IPS-18c (cell line): ENCODE data around the gene AKAP9.
"Not testable (repeated sequence)": the region's sequence is repeated elsewhere in the genome, so short reads cannot be mapped to it uniquely, and the experiment has no call there.

Experiments
- H3K4me3 ChIP-seq: 2 replicates; pipeline ENCODE4 v1.7.0; 2013; ENCODE audit warnings: low read depth, mild to moderate bottlenecking, low read length, moderate library complexity; ENCODE audit not compliant: insufficient read depth
- H3K9me3 ChIP-seq: one replicate; pipeline ENCODE4 v1.6.1; 2013; ENCODE audit warnings: mild to moderate bottlenecking, low read length, moderate library complexity; ENCODE audit not compliant: control insufficient read depth, insufficient read depth

Gene AKAP9

DNA sequence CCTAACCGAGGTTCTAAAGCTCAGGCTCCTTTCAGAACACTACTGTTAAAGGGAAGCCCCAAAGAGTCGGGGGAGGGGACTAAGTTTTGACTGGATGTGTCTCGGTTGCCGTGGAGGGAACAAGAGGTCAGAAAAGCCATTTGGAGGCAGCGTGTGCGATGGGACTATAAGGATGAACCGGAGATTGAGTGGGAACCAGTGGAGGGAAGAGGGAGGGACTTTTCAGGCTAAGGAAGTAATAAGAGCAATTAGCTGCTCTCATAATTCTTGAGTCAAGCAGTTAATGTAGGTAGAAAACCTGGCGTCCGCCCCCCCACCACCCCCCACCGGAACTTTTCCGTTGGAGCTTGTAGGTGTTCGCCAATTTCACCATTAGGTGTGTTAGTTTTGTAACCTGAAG is 491 bp upstream of the AKAP9 start:
- Histone ChIP-seq H3K4me3 (peak overlapping the region; percentile 97), H3K9me3 (no peaks in the 10 kb centered on the region)

DNA sequence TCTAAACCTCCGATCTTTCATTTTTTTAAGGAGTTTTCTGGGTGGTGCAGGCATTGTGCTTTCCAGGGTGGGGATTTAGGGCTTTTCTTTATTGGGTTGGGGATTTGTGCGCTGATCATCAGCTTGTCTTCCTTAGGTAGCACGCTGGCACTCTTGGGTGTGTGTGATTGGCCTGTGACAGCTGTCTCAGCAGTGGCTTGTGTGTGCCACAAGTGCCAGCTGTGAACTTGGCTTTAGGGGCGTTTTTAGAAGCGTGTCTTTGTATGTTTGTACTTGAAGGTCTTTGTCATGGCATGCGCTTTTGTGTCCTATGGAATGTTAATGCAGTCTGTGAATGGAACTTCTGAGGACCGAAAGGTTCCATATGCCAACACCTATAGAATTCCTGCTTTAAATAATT is 788 bp downstream of the AKAP9 start:
- Histone ChIP-seq H3K4me3 (peak overlapping the region; percentile 97), H3K9me3 (no peaks in the 10 kb centered on the region)

DNA sequence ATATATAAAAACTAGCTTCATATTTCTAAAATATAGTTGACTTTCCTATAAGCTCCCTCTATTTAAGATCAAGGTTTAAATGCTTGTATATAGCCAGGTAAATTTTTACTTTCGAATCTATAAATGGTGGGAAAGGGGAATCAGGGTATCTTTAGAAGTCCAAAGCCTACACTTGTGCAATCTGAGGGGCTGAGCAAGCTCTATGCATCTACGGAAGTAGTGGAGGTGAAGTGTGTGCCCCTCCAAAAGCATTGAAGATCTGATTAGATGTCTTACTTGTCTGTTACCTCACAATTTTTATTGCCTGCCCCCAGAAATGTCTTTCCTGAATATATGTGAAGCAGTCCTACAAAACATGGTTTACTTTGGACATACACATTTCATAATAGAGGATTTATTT is 1.6 kb downstream of the AKAP9 start:
- Histone ChIP-seq H3K4me3 (no peak overlapping the region; the same call in 1 of the 2 replicates), H3K9me3 (no peaks in the 10 kb centered on the region)

DNA sequence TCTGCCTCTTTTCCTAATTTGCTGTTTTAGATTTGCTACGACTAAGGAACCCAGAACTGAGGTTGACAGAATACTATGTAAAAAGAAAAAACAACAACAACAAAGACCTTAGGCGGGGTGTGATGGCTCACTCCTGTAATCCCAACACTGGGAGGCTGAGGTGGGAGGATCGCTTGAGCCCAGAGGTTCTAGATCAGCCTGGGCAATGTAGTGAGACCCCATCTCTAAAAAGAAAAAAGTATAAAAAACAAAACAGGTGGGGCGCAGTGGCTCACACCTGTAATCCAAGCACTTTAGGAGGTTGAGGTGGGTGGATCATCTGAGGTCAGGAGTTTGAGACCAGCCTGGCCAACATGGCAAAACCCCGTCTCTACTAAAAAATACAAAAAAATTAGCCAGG is 4.3 kb downstream of the AKAP9 start:
- H3K9me3 ChIP-seq, H3K4me3 ChIP-seq: not testable (repeated sequence)

DNA sequence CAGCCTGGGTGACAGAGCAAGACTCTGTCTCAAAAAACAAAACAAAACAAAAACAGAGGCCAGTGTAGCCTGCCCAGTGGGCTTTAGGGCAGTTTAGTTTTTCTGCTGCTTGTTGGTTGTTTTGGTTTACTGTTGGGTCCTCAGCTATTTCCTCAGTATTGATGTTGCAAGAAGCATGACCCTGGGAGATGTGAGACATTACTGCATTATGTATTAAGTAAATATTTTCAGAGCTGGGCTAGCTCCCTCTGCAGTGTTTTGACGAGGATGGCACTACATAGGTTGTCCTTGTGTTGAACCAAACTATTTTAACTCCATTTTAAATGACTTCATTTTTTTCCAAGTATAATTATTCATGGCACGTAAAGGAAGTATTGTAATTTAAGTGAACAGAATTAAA is 4.8 kb downstream of the AKAP9 start:
- Histone ChIP-seq H3K9me3 (no peaks in the 10 kb centered on the region), H3K4me3 (no peak overlapping the region)

DNA sequence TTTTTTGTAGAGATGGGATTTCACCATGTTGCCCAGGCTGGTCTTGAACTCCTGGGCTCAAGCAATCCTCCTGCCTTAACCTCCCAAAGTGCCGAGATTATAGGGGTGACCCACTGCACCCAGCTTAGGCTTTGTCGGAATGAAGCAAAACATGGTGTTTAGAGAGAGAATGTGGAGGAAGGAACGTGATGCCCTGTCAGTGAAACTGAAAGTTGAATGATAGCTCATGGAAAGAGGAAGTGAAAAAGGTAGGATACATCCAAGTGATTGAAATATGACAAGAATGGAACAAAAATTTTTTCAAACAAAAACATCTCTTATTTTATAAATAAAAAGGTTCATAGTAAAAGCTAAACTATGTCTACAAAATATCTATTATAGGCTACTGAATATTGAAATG is 5.9 kb downstream of the AKAP9 start:
- Histone ChIP-seq H3K9me3 (no peaks in the 10 kb centered on the region), H3K4me3 (no peak overlapping the region)

DNA sequence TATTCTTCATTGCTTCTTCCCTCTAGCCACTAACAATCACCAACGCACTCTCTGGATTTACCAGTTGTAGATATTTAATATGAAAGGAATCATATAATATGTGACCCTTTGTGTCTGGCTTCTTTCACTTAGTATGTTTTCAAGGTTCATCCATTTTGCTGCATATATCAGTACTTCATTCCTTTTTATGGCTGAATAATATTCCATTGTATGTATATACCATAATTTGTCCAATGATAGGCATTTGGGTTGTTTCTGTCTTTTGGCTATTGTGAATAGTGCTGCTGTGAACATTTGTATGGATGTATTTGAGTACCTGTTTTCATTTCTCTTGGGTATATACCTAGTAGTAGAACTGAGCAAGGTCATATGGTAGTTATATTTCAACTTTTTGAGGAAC is 7.3 kb downstream of the AKAP9 start:
- Histone ChIP-seq H3K4me3 (no peak overlapping the region), H3K9me3 (no peaks in the 10 kb centered on the region)

DNA sequence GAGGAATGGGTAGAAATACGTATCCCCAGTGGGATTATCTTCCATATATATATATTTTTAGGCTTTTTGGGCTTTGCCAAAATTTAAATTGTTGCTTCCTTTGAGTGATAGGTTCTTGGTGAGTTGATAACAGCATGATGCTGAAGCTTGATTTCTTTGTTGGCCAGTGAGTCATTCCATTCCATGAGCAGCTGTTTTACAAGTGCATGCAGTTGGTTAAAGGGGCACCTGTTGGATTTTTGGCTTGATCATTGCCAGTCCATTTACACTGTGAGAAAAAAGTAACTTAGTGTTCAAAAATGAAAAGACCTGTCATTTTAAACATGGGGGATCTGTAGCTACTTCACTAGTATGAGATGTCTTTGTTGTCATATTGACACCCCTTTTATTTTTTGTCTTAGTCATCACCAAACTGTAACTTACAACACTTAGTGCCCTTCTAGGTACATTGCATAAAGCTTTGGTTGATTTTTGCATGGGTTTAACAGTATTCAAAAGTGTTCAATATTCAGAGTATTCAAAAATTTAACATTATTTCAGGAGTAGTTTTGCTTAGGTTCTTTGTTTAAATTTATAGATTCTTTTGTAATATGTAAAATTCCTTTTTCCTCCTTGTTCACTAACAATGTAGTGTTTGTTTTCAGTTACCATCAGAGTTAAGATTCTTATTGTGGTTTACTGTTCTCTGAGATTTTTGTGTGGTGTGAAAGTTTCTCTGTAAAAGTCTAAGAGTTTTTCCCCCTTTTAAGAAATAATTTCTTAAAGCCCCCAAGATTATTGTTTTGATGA is 8.8 kb downstream of the AKAP9 start:
- no peak overlapping the region for H3K4me3 ChIP-seq
- H3K9me3 ChIP-seq: no peaks in the 10 kb centered on the region

DNA sequence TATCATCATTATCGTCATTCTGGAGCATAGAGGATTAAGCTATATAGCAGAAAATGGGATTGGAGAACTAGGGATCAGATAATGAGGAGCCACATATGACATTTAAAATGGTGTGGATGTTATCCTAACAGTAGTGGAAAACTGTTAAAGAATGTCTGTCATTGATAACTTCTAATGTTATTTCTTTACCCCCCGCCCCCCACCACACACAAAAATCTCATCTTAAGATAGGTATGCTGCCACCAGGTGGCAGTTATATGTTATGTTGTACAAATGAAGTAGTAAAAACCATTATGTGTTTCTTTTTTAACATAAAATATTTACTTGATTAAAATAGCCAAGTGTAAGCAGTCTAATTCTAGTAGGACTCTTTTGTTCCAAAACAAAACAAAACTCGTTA is 13.0 kb downstream of the AKAP9 start:
- no peaks in the 10 kb centered on the region for H3K9me3 ChIP-seq
- no peak overlapping the region for H3K4me3 ChIP-seq

DNA sequence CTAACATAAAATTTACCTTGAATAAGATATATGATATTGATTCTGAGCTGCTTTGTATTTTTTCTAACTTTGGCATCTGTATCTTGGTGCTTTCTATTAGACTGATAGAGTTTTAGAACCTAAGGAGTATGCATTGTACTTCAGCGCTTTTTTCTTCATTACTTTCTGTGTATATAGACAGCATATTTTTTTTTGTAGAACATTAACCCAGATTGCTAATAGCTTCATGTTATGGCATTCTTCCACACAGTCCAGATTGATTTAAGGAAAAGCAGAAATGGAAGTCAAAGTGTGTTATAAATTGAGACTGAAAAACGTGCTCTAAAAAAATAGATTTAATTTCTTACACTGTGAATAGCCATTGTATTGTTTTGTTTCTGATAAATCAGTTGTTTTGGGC is 15.8 kb downstream of the AKAP9 start:
- H3K4me3 ChIP-seq, H3K9me3 ChIP-seq: not testable (repeated sequence)

DNA sequence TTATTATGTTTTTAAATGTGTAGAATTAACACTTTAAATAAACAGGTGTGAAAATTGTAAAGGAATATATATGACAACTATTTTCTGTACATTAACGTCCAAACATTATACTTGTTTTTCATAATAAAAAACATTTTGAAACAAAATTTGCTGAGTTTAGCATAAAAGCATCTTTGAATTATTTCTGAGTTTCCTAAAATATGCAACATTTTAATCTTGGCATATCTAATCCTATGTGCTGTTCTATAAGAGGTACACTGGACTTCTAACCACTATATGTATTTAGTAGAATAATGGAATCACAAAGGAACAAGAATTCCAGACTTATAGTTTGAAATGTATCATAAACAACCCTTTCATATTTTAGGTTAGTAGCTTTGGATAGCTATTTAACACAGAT is 16.6 kb downstream of the AKAP9 start:
- H3K9me3 ChIP-seq: no peaks in the 10 kb centered on the region
- no peak overlapping the region for H3K4me3 ChIP-seq

DNA sequence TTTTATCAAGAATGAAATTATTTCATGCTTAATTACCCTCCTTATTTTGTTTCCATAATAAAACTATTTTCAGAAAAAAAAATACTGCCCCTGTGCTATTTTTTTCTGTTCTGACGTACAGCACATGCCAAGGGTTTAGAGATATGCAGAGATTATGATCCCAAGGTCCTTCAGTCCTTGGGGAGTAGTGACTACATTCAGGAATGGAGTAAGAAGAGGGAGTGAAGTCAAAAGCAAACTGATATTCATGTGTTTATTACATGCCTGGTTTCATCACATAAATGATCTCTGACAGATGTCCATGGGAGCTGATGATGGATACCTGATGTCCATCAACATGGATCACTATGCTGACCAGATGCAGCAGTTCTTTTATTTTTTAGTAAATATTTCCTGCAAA is 17.2 kb downstream of the AKAP9 start:
- no peaks in the 10 kb centered on the region for H3K9me3 ChIP-seq
- H3K4me3 ChIP-seq: no peak overlapping the region

DNA sequence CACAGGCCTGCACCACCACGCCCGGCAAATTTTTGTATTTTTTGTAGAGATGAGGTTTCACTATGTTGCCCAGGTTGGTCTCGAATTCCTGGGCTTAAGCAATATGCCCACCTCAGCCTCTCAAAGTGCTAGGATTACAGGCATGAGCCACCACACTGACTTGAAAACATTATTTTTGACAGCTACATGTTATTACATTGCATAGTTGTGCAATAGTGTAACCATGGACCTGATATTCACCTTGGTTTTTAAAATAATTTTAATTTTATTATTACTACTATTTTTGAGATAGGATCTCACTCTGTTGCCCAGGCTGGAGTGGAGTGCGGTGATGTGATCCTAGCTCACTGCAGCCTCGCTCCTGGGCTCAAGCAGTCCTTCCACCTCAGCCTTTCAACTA is 18.4 kb downstream of the AKAP9 start:
- H3K4me3 ChIP-seq: no peak overlapping the region
- H3K9me3 ChIP-seq: no peaks in the 10 kb centered on the region

DNA sequence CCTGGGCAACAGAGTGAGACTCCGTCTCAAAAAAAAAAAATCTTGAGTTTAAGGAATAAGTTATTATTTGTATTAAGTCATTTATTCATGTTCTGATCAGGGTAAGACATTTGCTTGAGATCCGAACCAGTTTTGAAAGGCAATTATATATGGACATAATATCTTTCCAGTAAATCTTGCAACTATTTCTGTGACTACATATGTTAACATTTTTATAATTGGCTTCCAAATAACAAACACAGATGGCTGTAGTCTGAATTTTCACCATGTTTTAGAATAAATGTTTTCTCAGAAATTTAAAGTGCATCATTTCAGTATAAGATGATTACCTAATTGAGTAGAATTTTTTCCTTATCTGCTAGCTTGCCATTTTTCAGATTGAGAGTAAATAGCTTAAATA is 21.2 kb downstream of the AKAP9 start:
- Histone ChIP-seq H3K9me3 (no peaks in the 10 kb centered on the region), H3K4me3 (no peak overlapping the region)

DNA sequence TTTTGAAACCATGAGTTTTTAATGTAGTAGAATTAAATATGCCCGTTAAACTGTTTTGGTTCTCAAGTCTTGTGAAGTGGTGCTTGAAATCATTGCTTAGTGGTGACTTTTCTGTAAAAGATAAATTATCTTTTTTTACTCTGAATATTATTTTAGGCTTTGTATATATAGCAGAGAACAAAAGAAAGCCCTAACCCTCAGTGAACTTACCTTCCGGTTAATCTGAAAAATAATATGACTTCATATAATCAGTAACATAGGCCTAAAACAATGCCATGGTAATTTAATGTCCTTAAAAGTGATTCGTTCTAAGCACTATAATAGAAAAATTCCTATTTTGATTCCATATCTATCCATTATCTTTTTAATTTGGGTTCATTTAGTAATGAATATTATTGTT is 21.8 kb downstream of the AKAP9 start:
- Histone ChIP-seq H3K9me3 (no peaks in the 10 kb centered on the region), H3K4me3 (no peak overlapping the region)

DNA sequence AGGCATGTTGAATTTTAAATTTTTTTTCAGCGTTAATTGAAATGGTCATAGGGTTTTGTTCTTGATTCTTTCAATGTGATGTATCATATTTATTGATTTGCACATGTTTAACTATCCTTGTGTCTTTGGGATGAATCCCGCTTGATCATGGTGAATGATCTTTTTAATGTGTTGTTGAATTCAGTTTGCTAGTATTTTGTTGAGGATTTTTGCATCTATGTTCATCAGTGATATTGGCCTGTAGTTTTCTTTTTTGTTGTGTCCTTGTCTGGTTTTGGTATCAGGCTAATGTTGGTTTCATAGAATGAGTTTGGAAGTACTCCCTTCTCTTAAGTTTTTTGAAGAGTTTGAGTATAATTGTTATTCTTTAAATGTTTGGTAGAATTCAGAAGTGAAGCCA is 26.9 kb downstream of the AKAP9 start:
- H3K9me3 ChIP-seq: not testable (repeated sequence)

DNA sequence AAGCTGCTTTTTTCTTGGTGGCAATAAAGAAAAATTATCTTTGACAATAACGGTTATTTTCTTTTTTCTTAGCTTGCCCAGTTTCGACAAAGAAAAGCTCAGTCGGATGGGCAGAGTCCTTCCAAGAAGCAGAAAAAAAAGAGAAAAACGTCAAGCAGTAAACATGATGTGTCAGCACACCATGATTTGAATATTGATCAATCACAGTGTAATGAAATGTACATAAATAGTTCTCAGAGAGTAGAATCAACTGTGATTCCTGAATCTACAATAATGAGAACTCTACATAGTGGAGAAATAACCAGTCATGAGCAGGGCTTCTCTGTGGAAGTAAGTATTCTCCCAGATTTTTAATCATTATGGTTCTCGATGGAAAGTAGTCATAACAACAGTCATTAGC is 33.0 kb downstream of the AKAP9 start:
- Histone ChIP-seq H3K9me3 (no peaks in the 10 kb centered on the region), H3K4me3 (no peak overlapping the region)

More for the DNA sequence above, 26.9 kb downstream of the AKAP9 start:
- not testable (repeated sequence) for H3K4me3 ChIP-seq

DNA sequence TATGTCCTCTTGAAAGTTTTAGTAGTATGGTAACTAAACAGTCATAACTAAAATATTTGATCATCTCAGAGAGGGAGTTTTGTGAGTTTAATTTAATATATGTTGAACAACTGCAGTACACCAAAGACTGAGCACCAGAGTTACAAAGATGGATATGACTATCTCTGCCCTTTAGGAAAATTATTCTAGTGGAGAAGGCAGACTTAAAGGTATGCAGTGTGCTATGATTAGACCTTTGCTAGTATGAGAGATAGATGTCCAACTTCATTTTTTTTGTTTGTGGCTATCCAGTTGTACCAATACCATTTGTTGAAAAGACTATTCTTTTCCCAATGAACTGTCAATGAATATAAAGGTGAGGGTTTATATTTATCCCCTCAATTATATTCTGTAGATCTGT is 33.4 kb downstream of the AKAP9 start:
- Histone ChIP-seq H3K9me3 (no peaks in the 10 kb centered on the region), H3K4me3 (no peak overlapping the region)

DNA sequence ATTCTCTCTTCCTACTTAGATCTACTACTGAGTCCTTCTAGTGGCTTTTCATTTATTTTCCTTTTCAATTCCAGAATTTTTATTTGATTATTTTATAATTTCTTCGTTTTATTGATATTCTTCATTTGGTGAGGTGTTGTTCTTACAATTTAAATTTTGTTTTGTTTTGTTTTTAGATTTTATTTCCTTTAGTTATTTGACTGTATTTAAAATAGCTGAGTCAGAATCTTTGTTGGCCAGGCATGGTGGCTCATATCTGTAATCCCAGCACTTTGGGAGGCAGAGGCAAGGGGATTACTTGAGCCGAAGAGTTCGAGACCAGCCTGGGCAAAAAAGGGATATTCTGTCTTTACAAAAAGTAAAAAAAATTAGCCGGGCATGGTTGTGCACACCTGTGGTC is 36.1 kb downstream of the AKAP9 start:
- H3K4me3 ChIP-seq: no peak overlapping the region

More for the DNA sequence above, 36.1 kb downstream of the AKAP9 start:
- H3K9me3 ChIP-seq: no peaks in the 10 kb centered on the region
